ENCODE results near the gene SCAMP4. TPM values are rescaled to one million over a fixed set of nuclear protein-coding genes. Genes with fewer than 3 reads are reported as not detected.

SCAMP4 gene
- total RNA-seq, 1 experiment from 2014 or later, result 69.0 TPM

- Histone ChIP-seq H2BK5ac (ENCODE audit: insufficient read length, low read length) (no peak overlapping the region), H2BK120ac (ENCODE audit: low read depth, low read length, poor library complexity, severe bottlenecking) (no peak overlapping the region), H2BK20ac (ENCODE audit: low read depth, low read length, poor library complexity, severe bottlenecking) (no peak overlapping the region), H3K4ac (ENCODE audit: low read depth, low read length) (no peak overlapping the region), H4K20me1 (ENCODE audit: control insufficient read depth, insufficient read depth, insufficient read length) (peaks cover 3% of the 10 kb centered on the region), H3K18ac (ENCODE audit: insufficient read length, low read depth, low read length) (peak overlapping the region; percentile 33), H3T11ph (ENCODE audit: low read length) (no peak overlapping the region), H3K27me3 (ENCODE audit: insufficient read depth, low read length) (no peaks in the 10 kb centered on the region; the same call in 1 of the 2 replicates), H4K5ac (ENCODE audit: insufficient read length, low read depth, low read length) (no peak overlapping the region), H3K79me1 (ENCODE audit: insufficient read depth, low read depth, low read length, poor library complexity, severe bottlenecking) (peaks cover 3% of the 10 kb centered on the region), H3K23ac (ENCODE audit: insufficient read length, low read depth, low read length) (no peak overlapping the region), H2BK15ac (ENCODE audit: low read depth, low read length) (no peak overlapping the region), H2AFZ (ENCODE audit: low read length) (no peak overlapping the region), H3K79me2 (ENCODE audit: insufficient read depth, low read length) (peaks cover 17% of the 10 kb centered on the region; the same call in 1 of the 2 replicates), H3K9me3 (ENCODE audit: control insufficient read depth, low read depth, low read length) (no peaks in the 10 kb centered on the region), H2AK5ac (ENCODE audit: insufficient read length, low read length) (no peak overlapping the region), H3K4me1 (ENCODE audit: insufficient read depth, low read length) (no peaks in the 10 kb centered on the region; the same call in 1 of the 2 replicates), H3K27ac (ENCODE audit: insufficient read length, low read depth, low read length) (no peak overlapping the region), H3K23me2 (ENCODE audit: insufficient read length, low read depth, low read length, poor library complexity, severe bottlenecking) (peaks cover 14% of the 10 kb centered on the region), H3K4me2 (ENCODE audit: insufficient read depth, insufficient read length, low read length) (peak overlapping the region; percentile 31), H4K91ac (ENCODE audit: insufficient read length, low read depth, low read length) (no peak overlapping the region), H3K9ac (ENCODE audit: extremely low read depth, insufficient read length, low read length) (peak overlapping the region; percentile 81), H3K56ac (ENCODE audit: insufficient read length, low read depth, low read length) (no peak overlapping the region), H2BK12ac (ENCODE audit: insufficient read length, low read depth, low read length) (no peak overlapping the region), H3K14ac (ENCODE audit: insufficient read depth, low read length) (peak overlapping the region; percentile 92), H4K8ac (replicated peaks; ENCODE audit: insufficient read length, low read depth, low read length) (no peak overlapping the region)
- DNase-seq, result no peak
- TF ChIP-seq CTCF (conservative IDR thresholded peaks at IDR 0.05), result no peak
- Mint-ChIP-seq H3K4me1 (peaks cover 10 to 18% of the 10 kb centered on the region in 2 experiments), H3K4me3 (peak overlapping the region; percentile 70 to 83), H3K36me3 (ENCODE audit: insufficient read depth in 1 of 3, low read depth in 3 of 3) (peaks cover 0 to 3% (median 1%) of the 10 kb centered on the region in 3 experiments; a peak in 2 of 7 replicates), H3K27me3 (ENCODE audit: low read depth) (peaks cover 6% of the 10 kb centered on the region), H3K27ac (no peak overlapping the region), H3K9me3 (no peaks in the 10 kb centered on the region; a peak in 1 of 5 replicates)
- no CpG with 5 or more reads among the region's 17 CpGs for WGBS (ENCODE audit: extremely low coverage, insufficient read length, low lambda C conversion rate)
These were observed 39.8 kb upstream of the SCAMP4 start for GRCh38 chr19:1865172-1866010.

Measured in H9 (cell line).